Measurements from ENCODE around the gene CEP162.

DNA sequence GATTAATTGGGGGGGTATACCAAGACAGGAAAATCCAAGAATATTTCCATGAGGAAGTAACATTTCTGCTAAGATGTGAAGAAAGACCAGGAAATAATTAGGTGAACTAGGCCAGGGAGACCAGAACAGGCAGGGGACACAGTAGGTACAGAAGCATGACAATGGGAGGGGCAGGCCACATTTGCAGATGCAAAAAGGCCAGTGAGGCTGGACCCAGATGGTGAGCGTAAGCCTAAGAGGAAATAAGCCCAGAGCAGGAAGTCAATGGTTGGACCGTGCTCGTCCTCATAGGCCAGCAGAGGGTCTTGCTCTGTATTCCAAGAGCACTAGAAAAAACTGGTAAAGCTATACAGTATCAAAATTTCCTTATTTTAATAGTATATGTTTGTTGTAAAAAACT, 9.4 kb downstream of the CEP162 start:
- TF ChIP-seq, protein P1, sequence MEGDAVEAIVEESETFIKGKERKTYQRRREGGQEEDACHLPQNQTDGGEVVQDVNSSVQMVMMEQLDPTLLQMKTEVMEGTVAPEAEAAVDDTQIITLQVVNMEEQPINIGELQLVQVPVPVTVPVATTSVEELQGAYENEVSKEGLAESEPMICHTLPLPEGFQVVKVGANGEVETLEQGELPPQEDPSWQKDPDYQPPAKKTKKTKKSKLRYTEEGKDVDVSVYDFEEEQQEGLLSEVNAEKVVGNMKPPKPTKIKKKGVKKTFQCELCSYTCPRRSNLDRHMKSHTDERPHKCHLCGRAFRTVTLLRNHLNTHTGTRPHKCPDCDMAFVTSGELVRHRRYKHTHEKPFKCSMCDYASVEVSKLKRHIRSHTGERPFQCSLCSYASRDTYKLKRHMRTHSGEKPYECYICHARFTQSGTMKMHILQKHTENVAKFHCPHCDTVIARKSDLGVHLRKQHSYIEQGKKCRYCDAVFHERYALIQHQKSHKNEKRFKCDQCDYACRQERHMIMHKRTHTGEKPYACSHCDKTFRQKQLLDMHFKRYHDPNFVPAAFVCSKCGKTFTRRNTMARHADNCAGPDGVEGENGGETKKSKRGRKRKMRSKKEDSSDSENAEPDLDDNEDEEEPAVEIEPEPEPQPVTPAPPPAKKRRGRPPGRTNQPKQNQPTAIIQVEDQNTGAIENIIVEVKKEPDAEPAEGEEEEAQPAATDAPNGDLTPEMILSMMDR (IDR thresholded peaks at IDR 0.05) = no peak
- TF ChIP-seq POLR2A (IDR thresholded peaks at IDR 0.05) (no peak), POLR2AphosphoS5 (IDR thresholded peaks at IDR 0.05) (no peak)
